ENCODE results near the gene SENP2.
"Not testable (repeated sequence)": the region's sequence is repeated elsewhere in the genome, so short reads cannot be mapped to it uniquely, and the experiment has no call there.

Gene SENP2

GRCh38 chr3:185631508-185632206 is 45.6 kb downstream of the SENP2 start:
- Histone ChIP-seq H3K27me3 (ENCODE audit: insufficient read depth, low read length) (no peaks in the 10 kb centered on the region), H3K36me3 (ENCODE audit: insufficient read depth, low read length) (peaks cover 47% of the 10 kb centered on the region), H3K9me3 (ENCODE audit: insufficient read depth, low read depth, low read length) (no peaks in the 10 kb centered on the region), H3K4me1 (ENCODE audit: insufficient read depth, low read length) (no peaks in the 10 kb centered on the region), H3K27ac (ENCODE audit: low read depth, low read length) (no peak overlapping the region), H3K4me3 (ENCODE audit: low read length) (no peak overlapping the region), H3K9ac (ENCODE audit: low read depth, low read length) (no peak overlapping the region)
- WGBS: 98% methylated on average over 6 of the region's 7 CpGs

GRCh38 chr3:185632996-185633395 is 46.9 kb downstream of the SENP2 start:
- H3K4me1 ChIP-seq (ENCODE audit: insufficient read depth, low read length): no peaks in the 10 kb centered on the region
- no peaks in the 10 kb centered on the region for H3K27me3 ChIP-seq (ENCODE audit: insufficient read depth, low read length)
- 93% methylated on average over 4 of the region's 4 CpGs for WGBS
- no peak overlapping the region for H3K27ac ChIP-seq (ENCODE audit: low read depth, low read length)
- no peak overlapping the region for H3K4me3 ChIP-seq (ENCODE audit: low read length)
- H3K9me3 ChIP-seq (ENCODE audit: insufficient read depth, low read depth, low read length): no peaks in the 10 kb centered on the region
- no peak overlapping the region for H3K9ac ChIP-seq (ENCODE audit: low read depth, low read length)
- H3K36me3 ChIP-seq (ENCODE audit: insufficient read depth, low read length): peaks cover 35% of the 10 kb centered on the region

- Histone ChIP-seq H3K4me1 (ENCODE audit: insufficient read depth, low read length) (no peaks in the 10 kb centered on the region), H3K36me3 (ENCODE audit: insufficient read depth, low read length) (peaks cover 5% of the 10 kb centered on the region), H3K4me3 (ENCODE audit: low read length) (no peak overlapping the region), H3K27me3 (ENCODE audit: insufficient read depth, low read length) (no peaks in the 10 kb centered on the region), H3K27ac (ENCODE audit: low read depth, low read length) (no peak overlapping the region), H3K9ac (ENCODE audit: low read depth, low read length) (no peak overlapping the region), H3K9me3 (ENCODE audit: insufficient read depth, low read depth, low read length) (no peaks in the 10 kb centered on the region)
- 89% methylated on average over 3 of the region's 3 CpGs for WGBS
These were observed 51.3 kb downstream of the SENP2 start for GRCh38 chr3:185637388-185637787.

- H3K4me1 ChIP-seq (ENCODE audit: insufficient read depth, low read length); H3K9me3 ChIP-seq (ENCODE audit: insufficient read depth, low read depth, low read length); H3K27me3 ChIP-seq (ENCODE audit: insufficient read depth, low read length); H3K9ac ChIP-seq (ENCODE audit: low read depth, low read length); H3K27ac ChIP-seq (ENCODE audit: low read depth, low read length); H3K4me3 ChIP-seq (ENCODE audit: low read length): not testable (repeated sequence)
- peaks cover 17% of the 10 kb centered on the region for H3K36me3 ChIP-seq (ENCODE audit: insufficient read depth, low read length)
- WGBS: 96% methylated on average over 11 of the region's 11 CpGs
These were observed 52.6 kb downstream of the SENP2 start for GRCh38 chr3:185638651-185639050.

GRCh38 chr3:185639632-185640206 is 53.6 kb downstream of the SENP2 start:
- no peak overlapping the region for H3K9ac ChIP-seq (ENCODE audit: low read depth, low read length)
- peaks cover 25% of the 10 kb centered on the region for H3K36me3 ChIP-seq (ENCODE audit: insufficient read depth, low read length)
- WGBS: 83% methylated on average over 7 of the region's 7 CpGs
- no peaks in the 10 kb centered on the region for H3K27me3 ChIP-seq (ENCODE audit: insufficient read depth, low read length)
- H3K4me3 ChIP-seq (ENCODE audit: low read length): no peak overlapping the region
- H3K4me1 ChIP-seq (ENCODE audit: insufficient read depth, low read length): no peaks in the 10 kb centered on the region
- H3K27ac ChIP-seq (ENCODE audit: low read depth, low read length): no peak overlapping the region
- H3K9me3 ChIP-seq (ENCODE audit: insufficient read depth, low read depth, low read length): no peaks in the 10 kb centered on the region

- no peaks in the 10 kb centered on the region for H3K27me3 ChIP-seq (ENCODE audit: insufficient read depth, low read length)
- H3K9me3 ChIP-seq (ENCODE audit: insufficient read depth, low read depth, low read length): no peaks in the 10 kb centered on the region
- H3K36me3 ChIP-seq (ENCODE audit: insufficient read depth, low read length): peaks cover 31% of the 10 kb centered on the region
- H3K4me3 ChIP-seq (ENCODE audit: low read length): no peak overlapping the region
- H3K27ac ChIP-seq (ENCODE audit: low read depth, low read length): no peak overlapping the region
- 88% methylated on average over 2 of the region's 2 CpGs for WGBS
- peaks cover under 1% of the 10 kb centered on the region; the same call in 1 of the 2 replicates for H3K4me1 ChIP-seq (ENCODE audit: insufficient read depth, low read length)
- H3K9ac ChIP-seq (ENCODE audit: low read depth, low read length): no peak overlapping the region
These were observed 54.2 kb downstream of the SENP2 start for GRCh38 chr3:185640308-185640707.

GRCh38 chr3:185645191-185645590 is 59.1 kb downstream of the SENP2 start:
- H3K27ac ChIP-seq (ENCODE audit: low read depth, low read length): not testable (repeated sequence)
- 79% methylated on average over 17 of the region's 17 CpGs for WGBS

GRCh38 chr3:185645596-185646381 is 59.7 kb downstream of the SENP2 start:
- no peaks in the 10 kb centered on the region for H3K9me3 ChIP-seq (ENCODE audit: insufficient read depth, low read depth, low read length)
- H3K27ac ChIP-seq (ENCODE audit: low read depth, low read length): peak overlapping the region; percentile 54; the same call in 1 of the 2 replicates
- WGBS: 69% methylated on average over 16 of the region's 16 CpGs
- peaks cover 85% of the 10 kb centered on the region for H3K36me3 ChIP-seq (ENCODE audit: insufficient read depth, low read length)
- H3K9ac ChIP-seq (ENCODE audit: low read depth, low read length): no peak overlapping the region
- H3K4me3 ChIP-seq (ENCODE audit: low read length): no peak overlapping the region
- H3K27me3 ChIP-seq (ENCODE audit: insufficient read depth, low read length): no peaks in the 10 kb centered on the region
- peaks cover 23% of the 10 kb centered on the region for H3K4me1 ChIP-seq (ENCODE audit: insufficient read depth, low read length)

More at GRCh38 chr3:185645191-185645590, 59.1 kb downstream of the SENP2 start:
- not testable (repeated sequence) for H3K27me3 ChIP-seq (ENCODE audit: insufficient read depth, low read length); H3K4me3 ChIP-seq (ENCODE audit: low read length); H3K9ac ChIP-seq (ENCODE audit: low read depth, low read length); H3K9me3 ChIP-seq (ENCODE audit: insufficient read depth, low read depth, low read length)
- Histone ChIP-seq H3K4me1 (ENCODE audit: insufficient read depth, low read length) (peaks cover 23% of the 10 kb centered on the region), H3K36me3 (ENCODE audit: insufficient read depth, low read length) (peaks cover 79% of the 10 kb centered on the region)

- H3K27me3 ChIP-seq (ENCODE audit: insufficient read depth, low read length): no peaks in the 10 kb centered on the region
- peaks cover 23% of the 10 kb centered on the region for H3K4me1 ChIP-seq (ENCODE audit: insufficient read depth, low read length)
- WGBS: 68% methylated on average over 14 of the region's 14 CpGs
- H3K27ac ChIP-seq (ENCODE audit: low read depth, low read length): peak overlapping the region; percentile 54
- H3K9ac ChIP-seq (ENCODE audit: low read depth, low read length): no peak overlapping the region
- H3K4me3 ChIP-seq (ENCODE audit: low read length): no peak overlapping the region
- H3K36me3 ChIP-seq (ENCODE audit: insufficient read depth, low read length): peaks cover 92% of the 10 kb centered on the region
- no peaks in the 10 kb centered on the region for H3K9me3 ChIP-seq (ENCODE audit: insufficient read depth, low read depth, low read length)
These were observed 60.5 kb downstream of the SENP2 start for GRCh38 chr3:185646382-185647133.

- H3K9me3 ChIP-seq (ENCODE audit: insufficient read depth, low read depth, low read length): no peaks in the 10 kb centered on the region
- H3K4me3 ChIP-seq (ENCODE audit: low read length): no peak overlapping the region
- peak overlapping the region; percentile 54 for H3K27ac ChIP-seq (ENCODE audit: low read depth, low read length)
- H3K27me3 ChIP-seq (ENCODE audit: insufficient read depth, low read length): no peaks in the 10 kb centered on the region
- H3K36me3 ChIP-seq (ENCODE audit: insufficient read depth, low read length): peaks cover 95% of the 10 kb centered on the region
- no peak overlapping the region for H3K9ac ChIP-seq (ENCODE audit: low read depth, low read length)
- peaks cover 23% of the 10 kb centered on the region for H3K4me1 ChIP-seq (ENCODE audit: insufficient read depth, low read length)
- WGBS: 90% methylated on average over 19 of the region's 19 CpGs
These were observed 61.2 kb downstream of the SENP2 start for GRCh38 chr3:185647134-185647879.
